ENCODE results near the gene GABRG3.

The GABRG3 gene

DNA sequence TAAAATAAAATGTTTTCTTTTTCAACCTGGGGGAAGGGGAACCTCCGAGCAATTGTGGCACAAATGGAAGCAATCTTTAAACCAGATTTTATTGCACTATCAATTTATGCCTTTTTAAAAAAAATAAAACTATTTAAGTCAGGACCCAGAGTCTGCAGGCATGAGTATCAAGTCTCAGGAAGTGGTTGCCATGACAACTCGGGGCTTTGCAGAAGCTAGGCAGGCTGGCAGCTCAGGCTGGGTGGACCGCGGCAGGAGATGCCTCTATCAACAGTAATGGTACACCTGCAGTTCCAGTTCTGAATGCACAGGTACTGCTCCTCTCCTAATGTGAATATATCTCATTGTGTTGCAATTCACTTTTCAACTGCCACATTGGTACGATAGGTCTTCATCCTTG lies 447.7 kb downstream of the GABRG3 start:
- no peak for DNase-seq (ENCODE audit: low read depth)

DNA sequence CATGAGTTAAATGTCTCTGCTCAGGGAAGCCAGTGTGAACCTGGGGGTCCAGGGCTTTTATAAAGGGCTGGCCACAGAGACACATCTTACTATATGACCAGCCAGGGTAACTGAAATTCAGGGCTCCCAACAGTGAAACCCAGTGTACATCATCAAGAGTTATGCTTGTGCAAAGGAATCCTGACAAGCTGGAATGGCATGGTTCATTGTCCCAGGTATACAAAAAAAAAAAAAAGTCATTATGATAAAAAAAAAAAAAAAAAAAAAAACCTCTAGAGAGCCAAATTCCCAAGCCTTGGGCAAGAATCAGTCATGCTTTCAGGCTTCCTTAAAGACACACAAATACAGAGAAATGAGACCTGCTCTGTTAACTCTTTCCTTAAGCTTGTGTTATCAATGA lies 452.0 kb downstream of the GABRG3 start:
- no peak for DNase-seq (ENCODE audit: low read depth)

- DNase-seq (ENCODE audit: low read depth): no peak
Measured at GRCh38 chr15:27426805-27427204, 455.8 kb downstream of the GABRG3 start.

- no peak for DNase-seq (ENCODE audit: low read depth)
Measured at GRCh38 chr15:27427276-27427675, 456.3 kb downstream of the GABRG3 start.

DNA sequence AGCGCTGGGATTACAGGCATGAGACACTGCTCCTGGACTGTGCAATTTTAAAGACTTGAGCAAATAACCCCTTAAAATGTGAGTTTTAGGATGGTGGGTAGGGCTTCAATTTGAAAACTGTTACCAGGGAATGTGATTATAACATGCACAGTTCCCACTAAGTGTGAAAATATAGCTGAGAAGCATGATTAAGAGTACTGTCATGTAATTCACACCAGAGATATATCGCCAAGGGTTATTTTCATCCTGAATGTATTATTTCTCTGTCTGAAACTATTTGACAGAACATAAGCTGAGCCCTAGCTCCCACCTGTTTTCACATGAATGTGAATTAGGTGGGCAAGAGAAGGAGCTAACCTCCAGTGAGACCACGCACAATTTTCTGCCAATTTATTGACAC lies 457.2 kb downstream of the GABRG3 start:
- no peak for DNase-seq (ENCODE audit: low read depth)

GRCh38 chr15:27429577-27429976 lies 458.6 kb downstream of the GABRG3 start:
- DNase-seq (ENCODE audit: low read depth): no peak

GRCh38 chr15:27433604-27434003 lies 462.6 kb downstream of the GABRG3 start:
- DNase-seq (ENCODE audit: low read depth): no peak

DNA sequence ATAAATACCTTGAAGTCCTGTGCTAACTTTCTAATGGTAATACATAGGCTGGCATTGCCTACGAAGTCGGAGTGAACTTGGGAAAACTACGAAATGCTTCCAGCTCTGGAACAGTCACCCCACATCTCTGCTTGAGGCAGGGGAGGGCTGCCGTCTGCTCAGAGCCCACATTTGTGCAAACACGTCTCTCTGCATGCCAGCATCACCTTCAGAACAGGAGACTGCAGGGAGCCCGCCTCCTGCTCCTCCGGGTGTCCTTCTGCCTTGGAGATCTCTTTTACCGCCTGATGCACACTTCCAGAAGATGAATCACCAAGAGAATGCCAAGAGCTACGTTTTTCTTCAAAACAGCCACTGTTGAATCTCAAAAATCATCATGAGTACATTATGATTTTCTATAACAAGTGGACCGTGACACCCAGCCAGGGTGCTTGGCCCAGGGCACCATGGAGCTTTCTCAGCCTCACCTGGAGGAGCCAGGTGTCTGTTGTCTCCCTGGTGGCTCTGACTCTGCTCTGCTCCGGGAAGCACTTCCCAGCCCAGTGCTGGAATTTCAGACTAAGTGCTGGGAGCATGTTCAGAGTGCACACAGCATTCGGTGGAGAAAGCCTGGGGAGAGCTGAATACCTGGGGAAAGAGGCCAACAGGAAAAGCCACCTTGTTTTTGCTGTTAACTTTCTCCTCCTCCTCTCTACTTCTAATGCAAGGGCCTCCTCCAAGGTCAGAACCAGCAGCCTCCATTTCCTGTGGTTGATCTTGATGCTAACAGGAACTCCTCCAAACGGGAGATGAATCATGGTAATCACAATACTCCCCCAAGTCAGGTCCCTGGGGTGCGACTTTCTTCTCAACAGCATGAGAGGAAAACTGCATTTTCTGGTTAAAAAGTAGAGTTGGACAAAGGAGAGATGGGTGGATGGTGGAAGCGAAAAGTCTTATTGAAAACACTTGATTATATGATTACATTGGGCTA lies 467.7 kb downstream of the GABRG3 start:
- no peak for DNase-seq (ENCODE audit: low read depth)

- DNase-seq (ENCODE audit: low read depth): no peak
Measured at GRCh38 chr15:27441120-27441519, 470.1 kb downstream of the GABRG3 start.

GRCh38 chr15:27448234-27448633 lies 477.3 kb downstream of the GABRG3 start:
- no peak for DNase-seq (ENCODE audit: low read depth)

- no peak for DNase-seq (ENCODE audit: low read depth)
Measured at GRCh38 chr15:27448986-27449385, 478.0 kb downstream of the GABRG3 start.

DNA sequence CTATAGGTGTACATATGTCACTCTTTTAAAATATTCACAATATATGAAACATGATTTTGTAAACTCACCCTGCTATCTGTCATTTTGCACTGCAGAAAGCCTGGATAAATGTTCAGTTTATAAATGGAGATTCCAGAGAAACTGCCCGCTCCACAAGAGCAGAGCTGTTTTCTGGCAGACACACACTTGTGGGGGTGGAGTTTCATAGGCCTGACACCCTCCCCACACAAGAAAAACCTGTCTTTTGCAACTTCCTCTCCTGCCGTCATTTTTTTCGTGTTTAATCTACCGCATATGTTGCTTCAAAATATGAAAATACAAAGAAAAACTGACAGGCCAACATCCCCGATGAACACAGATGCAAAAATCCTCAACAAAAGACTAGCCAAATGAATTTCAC lies 479.0 kb downstream of the GABRG3 start:
- no peak for DNase-seq (ENCODE audit: low read depth)

DNA sequence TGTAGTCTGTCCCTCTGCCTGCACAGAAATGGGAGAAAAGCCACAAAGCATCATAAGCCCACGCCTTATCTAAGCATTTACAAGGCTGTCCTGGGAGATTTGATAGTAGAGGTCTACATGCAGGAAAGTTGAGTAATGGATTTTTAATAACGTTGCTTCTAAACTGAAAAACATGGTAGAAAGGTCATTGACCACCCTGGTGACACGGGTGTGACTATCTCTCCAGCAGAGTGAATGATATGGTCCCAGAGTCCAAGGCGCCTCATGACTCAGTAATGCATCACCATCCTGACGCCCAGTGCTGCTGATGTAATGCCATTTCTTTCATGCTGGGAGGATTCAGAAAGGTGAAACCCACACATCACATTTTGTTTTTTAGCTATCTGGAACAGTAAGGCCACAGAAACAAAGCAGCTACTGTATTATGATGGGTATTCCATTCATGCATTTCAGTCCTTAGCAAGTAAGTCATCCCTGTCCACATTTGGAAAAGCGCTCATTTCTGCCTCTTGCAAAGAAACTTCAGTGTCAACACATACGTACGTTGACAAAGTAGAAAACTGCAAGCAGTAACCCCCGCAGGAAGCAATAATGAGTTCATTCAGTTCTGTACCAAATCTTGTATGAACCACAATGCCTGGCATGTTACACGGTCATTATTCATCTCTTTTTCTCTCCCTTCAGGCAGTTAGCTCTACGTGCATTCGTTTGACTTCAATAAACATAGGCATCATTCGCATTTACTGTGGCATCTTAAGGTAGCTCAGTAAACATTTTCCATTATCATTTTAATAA lies 483.5 kb downstream of the GABRG3 start:
- DNase-seq (ENCODE audit: low read depth): peak; percentile 50

DNA sequence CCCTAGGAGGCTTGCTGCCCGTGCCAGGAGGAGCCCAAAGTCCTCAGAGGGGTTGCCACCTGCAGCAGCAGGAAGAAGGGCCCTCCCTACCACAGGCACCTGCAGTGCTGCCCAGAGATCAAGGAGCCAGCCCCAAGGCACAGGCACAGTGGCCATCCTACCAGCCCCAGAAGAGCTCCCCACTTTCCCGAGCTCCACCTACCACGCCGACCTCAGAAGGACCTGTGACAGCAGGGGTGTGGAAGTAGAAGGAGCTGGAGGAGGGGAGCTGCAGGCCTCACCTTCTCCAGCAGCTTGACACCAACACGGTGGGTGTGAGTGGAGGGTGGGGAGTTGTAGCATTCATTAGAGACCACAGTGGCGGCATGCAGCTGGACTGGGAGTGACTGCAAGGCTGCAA lies 485.8 kb downstream of the GABRG3 start:
- no peak for DNase-seq (ENCODE audit: low read depth)

- DNase-seq (ENCODE audit: low read depth): no peak
Measured at GRCh38 chr15:27457766-27458165, 486.8 kb downstream of the GABRG3 start.

DNA sequence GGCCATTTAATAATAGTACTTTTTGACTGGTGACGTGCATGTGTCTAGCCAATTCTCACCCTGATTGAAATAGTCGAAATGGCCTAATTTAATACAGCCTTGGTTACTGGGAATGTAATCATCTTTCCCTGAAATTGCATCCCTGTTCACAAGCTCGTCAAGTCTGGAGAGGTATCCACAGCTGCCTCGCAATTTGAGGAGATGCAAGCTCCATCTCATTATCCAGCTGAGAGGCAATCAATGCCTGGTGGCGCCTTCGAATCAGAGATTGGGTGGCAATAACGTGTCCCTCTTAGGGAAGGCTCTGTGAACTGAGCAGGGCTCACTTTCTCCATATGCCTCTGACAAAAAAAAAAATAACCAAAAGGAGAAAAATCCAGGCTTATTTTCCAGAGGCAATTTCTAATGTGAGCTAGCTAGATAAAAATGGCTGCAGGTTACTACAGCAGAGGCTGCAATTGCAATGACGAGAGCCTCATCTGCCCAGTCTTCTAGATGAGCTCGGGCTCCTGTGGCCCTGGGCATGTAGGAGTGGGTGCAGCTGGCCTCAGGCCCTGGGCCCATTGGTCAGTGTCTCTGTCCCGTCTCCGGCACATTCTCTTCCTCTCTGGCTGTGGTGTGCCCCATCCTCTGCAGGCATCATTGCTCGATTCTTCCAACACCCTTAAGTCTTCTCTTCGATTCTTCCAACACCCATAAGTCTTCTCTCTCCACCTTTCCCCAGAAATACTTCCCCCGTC lies 487.5 kb downstream of the GABRG3 start:
- DNase-seq (ENCODE audit: low read depth): no peak

DNA sequence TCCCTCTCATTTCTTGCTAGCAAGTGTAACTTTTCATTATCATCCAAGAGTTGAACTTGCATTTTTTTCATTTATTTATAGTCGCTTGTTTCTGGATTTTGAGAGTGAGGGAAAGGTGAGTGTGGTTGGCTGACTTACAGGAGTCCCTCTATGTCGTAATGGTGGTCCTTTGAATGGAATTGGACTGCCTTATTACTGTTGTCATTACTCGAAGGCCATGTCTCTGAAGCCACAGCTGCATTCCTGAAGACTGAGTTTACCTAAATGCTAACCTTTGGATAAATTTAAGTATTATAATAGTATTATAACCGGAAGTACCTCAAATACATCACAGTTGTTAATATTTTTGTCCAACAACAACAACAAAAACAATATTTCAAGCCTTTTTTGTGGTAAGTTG lies 488.9 kb downstream of the GABRG3 start:
- no peak for DNase-seq (ENCODE audit: low read depth)

DNA sequence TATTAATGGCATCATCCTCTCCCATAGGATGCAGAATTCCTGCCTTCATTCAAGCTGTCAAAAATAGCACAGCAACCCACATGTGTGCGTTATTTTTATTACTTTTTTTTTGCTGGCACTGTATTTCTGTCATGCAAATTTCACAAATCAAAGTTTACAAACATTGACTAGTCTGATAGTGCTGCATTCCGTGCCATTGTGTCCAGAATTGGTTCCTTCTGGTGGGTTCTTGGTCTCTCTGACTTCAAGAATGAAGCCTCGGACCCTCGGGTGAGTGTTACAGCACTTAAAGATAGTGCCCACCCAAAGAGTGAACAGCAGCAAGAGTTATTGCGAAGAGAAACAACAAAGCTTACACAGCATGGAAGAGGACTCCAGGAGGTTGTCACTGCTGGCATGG lies 490.2 kb downstream of the GABRG3 start:
- no peak for DNase-seq (ENCODE audit: low read depth)

DNA sequence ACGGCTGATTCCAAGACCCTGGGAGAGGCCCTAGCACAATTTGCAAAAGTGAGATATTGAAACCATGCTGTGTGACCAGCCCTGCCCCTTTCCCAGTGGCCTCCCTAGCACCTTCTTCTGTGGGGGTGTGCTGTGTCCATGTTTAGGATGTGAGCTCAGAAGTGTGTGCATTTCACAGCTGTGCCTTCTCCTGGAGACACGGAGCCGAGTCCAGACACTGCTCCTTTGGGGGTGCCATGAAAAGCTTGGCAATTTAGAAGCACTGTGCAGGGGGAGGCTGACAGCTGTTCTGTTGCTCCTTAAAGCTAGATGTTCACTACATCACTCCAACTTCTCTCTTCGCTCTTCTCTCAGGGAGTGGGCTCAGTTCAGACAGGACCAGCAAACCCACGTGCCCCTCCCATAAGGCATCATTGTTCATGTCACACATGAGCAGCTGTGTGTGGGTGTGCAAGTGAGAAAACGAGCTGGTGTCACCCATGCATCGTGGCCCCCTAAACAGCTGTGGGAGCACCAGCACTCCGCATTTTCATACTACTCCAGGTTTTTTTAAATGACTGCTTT lies 492.6 kb downstream of the GABRG3 start:
- DNase-seq (ENCODE audit: low read depth): no peak

GRCh38 chr15:27464941-27465612 lies 494.1 kb downstream of the GABRG3 start:
- no peak for DNase-seq (ENCODE audit: low read depth)

GRCh38 chr15:27466758-27467157 lies 495.8 kb downstream of the GABRG3 start:
- DNase-seq (ENCODE audit: low read depth): no peak
